Measurements from ENCODE around the gene KREMEN2.

Gene KREMEN2

GRCh38 chr16:2976201-2976600, 12.1 kb downstream of the KREMEN2 start:
- no peak for TF ChIP-seq CTCF (IDR thresholded peaks at IDR 0.05; ENCODE audit: low read depth, low read length, missing control alignments)
- DNase-seq (ENCODE audit: low read depth), result no peak
- no peak overlapping the region for H3K4me3 ChIP-seq (ENCODE audit: low read depth, low read length)

GRCh38 chr16:2976673-2977072, 12.6 kb downstream of the KREMEN2 start:
- DNase-seq (ENCODE audit: low read depth), result no peak
- TF ChIP-seq CTCF (IDR thresholded peaks at IDR 0.05; ENCODE audit: low read depth, low read length, missing control alignments), result no peak
- H3K4me3 ChIP-seq (ENCODE audit: low read depth, low read length), result no peak overlapping the region

GRCh38 chr16:2977440-2977839, 13.4 kb downstream of the KREMEN2 start:
- H3K4me3 ChIP-seq (ENCODE audit: low read depth, low read length), result no peak overlapping the region

GRCh38 chr16:2979669-2980226, 15.7 kb downstream of the KREMEN2 start:
- H3K4me3 ChIP-seq (ENCODE audit: low read depth, low read length), result peak overlapping the region; percentile 87
- TF ChIP-seq CTCF (IDR thresholded peaks at IDR 0.05; ENCODE audit: low read depth, low read length, missing control alignments), result no peak
- no peak for DNase-seq (ENCODE audit: low read depth)

More at GRCh38 chr16:2977440-2977839, 13.4 kb downstream of the KREMEN2 start:
- DNase-seq (ENCODE audit: low read depth), result no peak
- TF ChIP-seq CTCF (IDR thresholded peaks at IDR 0.05; ENCODE audit: low read depth, low read length, missing control alignments), result no peak

GRCh38 chr16:2980227-2981176, 16.4 kb downstream of the KREMEN2 start, which contains the start of gene PKMYT1:
Gene PKMYT1, minus strand, starts transcription at chr16:2980446. Its CDS starts 789 bp downstream, at chr16:2979657.
- H3K4me3 ChIP-seq (ENCODE audit: low read depth, low read length), result peak within 1 kb of the TSS; percentile 87
- DNase-seq (ENCODE audit: low read depth), result peak; percentile 53
- TF ChIP-seq CTCF (IDR thresholded peaks at IDR 0.05; ENCODE audit: low read depth, low read length, missing control alignments), result no peak

GRCh38 chr16:2981177-2981898, 17.3 kb downstream of the KREMEN2 start:
- peak overlapping the region; percentile 87; the same call in 1 of the 2 replicates for H3K4me3 ChIP-seq (ENCODE audit: low read depth, low read length)
- no peak for TF ChIP-seq CTCF (IDR thresholded peaks at IDR 0.05; ENCODE audit: low read depth, low read length, missing control alignments)
- no peak for DNase-seq (ENCODE audit: low read depth)

Data from GM12864 (cell line).